Measurements from ENCODE around the gene TPMT.
"Not testable (repeated sequence)": the region's sequence is repeated elsewhere in the genome, so short reads cannot be mapped to it uniquely, and the experiment has no call there.

Gene TPMT

GRCh38 chr6:18154507-18155149 is at the start of gene TPMT:
TSS of gene TPMT (minus strand) at chr6:18155077. CDS start at chr6:18149127, 5,950 bp downstream.
- DNase-seq (ENCODE audit: low read depth) = no peak

- DNase-seq (ENCODE audit: low read depth) = no peak
Measured at GRCh38 chr6:18203786-18204185, 48.9 kb upstream of the TPMT start.

- no peak for DNase-seq (ENCODE audit: low read depth)
Measured at GRCh38 chr6:18192026-18192425, 37.1 kb upstream of the TPMT start.

- no peak for DNase-seq (ENCODE audit: low read depth)
Measured at GRCh38 chr6:18189196-18189595, 34.3 kb upstream of the TPMT start.

DNA sequence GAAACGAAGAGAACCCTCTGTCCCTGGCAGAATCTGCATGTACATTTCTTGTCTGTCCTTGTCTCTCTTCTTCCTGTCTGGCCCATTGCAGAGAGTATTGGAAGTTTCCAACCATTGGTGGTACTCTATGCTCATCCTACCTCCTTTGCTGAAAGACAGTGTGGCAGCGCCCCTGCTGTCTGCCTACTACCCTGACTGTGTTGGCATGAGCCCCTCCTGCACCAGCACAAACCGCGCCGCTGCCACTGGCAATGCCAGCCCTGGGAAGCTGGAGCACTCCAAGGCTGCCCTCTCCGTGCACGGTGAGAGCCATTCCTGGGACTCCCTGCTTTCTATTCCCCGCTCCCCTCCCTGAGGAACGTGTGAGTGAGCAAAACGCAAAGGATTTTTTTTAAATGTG is 32.8 kb upstream of the TPMT start:
- DNase-seq (ENCODE audit: low read depth) = no peak

- DNase-seq (ENCODE audit: low read depth) = no peak
Measured at GRCh38 chr6:18186540-18187250, 31.8 kb upstream of the TPMT start.

DNA sequence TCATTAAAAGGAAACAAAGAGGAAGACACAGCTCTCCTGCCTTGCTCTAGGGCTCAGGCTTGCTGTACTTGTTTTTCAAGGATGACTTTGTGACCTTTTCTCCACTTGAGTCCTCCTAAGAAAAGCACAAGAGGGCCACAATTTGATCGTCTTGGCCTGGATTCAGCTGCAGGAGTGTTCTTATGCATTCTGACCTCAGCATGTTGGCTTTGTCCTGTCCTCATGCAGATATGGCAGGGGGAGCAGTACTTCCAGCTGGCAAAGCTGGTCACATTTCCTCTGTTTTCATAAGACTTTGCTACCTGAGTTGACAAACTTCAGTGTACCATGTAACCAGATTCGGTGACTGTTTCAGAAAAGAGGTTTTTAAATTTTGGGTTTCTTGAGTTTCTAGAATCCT is 31.2 kb upstream of the TPMT start:
- DNase-seq (ENCODE audit: low read depth) = no peak

DNA sequence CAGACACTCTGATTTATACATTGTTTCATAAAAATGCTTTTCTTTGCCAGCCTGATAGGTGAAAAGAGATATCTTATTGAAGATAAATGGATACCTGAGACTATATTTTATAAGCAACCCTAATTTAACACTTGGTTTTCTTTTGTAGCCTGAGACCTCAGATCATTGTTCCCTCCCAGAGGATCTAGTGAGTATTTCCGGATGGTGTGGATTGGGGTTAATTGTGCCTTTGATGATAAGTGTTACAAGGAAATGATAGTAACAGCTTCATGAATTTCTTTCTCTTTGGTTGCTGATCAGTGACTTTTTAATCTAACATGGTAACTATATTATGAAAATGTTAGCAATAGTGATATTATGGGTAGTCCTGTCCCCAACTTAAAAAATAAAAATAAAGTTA is 30.7 kb upstream of the TPMT start:
- no peak for DNase-seq (ENCODE audit: low read depth)

- DNase-seq (ENCODE audit: low read depth) = no peak
Measured at GRCh38 chr6:18183766-18184165, 28.9 kb upstream of the TPMT start.

DNA sequence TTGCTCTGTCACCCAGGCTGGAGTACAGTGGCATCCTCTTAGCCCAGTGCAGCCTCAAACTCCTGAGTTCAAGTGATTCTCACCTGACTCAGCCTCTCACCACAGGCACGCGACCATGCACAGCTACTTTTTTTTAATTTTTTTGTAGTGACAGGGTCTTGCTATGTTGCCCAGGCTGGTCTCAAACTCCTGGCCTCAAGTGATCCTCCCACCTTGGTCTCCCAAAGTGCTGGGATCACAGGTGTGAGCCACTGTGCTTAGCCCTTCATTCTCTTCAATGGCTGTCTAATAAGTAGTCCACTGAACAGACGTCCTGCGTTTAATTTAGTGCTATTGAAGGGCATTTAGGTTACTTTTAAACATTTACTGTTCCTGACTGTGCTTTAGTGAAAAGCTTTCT is 27.7 kb upstream of the TPMT start:
- DNase-seq (ENCODE audit: low read depth) = no peak

GRCh38 chr6:18179770-18180356 is 25.0 kb upstream of the TPMT start:
- DNase-seq (ENCODE audit: low read depth) = no peak

- DNase-seq (ENCODE audit: low read depth) = no peak
Measured at GRCh38 chr6:18178960-18179615, 24.2 kb upstream of the TPMT start.

- no peak for DNase-seq (ENCODE audit: low read depth)
Measured at GRCh38 chr6:18177286-18177965, 22.5 kb upstream of the TPMT start.

DNA sequence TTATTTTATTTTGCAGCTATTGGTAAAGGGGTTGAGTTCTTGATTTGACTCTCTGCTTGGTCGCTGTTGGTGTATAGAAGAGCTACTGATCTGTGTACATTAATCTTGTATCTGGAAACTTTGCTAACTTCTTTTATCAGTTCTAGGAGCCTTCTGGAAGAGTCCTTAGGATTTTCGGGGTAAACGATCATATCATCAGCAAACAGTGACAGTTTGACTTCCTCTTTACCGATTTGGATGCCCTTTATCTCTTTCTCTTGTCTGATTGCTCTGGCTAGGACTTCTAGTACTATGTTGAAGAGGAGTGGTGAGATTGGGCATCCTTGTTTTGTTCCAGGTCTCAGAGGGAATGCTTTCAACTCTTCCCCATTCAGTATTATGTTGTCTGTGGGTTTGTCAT is 21.3 kb upstream of the TPMT start:
- not testable (repeated sequence) for DNase-seq (ENCODE audit: low read depth)

DNA sequence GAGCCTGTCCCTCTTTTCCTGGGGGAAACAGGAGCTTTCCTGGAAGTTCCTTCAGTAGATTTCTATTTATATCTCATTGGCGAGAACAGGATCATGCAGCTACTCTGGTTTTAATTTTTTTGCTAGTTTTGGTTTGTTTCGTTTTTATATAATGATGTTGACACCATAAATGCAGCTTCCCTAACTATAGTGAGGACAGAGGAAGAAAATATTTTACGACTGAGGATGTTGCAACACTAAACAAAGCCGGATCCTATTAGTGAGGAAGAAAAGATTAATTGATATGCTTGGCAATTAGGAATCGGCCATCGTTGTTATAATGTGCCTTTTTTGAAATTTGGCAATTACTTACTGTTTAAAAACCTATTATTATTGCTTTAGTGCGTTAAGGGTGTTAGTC is 17.0 kb upstream of the TPMT start:
- DNase-seq (ENCODE audit: low read depth) = no peak

DNA sequence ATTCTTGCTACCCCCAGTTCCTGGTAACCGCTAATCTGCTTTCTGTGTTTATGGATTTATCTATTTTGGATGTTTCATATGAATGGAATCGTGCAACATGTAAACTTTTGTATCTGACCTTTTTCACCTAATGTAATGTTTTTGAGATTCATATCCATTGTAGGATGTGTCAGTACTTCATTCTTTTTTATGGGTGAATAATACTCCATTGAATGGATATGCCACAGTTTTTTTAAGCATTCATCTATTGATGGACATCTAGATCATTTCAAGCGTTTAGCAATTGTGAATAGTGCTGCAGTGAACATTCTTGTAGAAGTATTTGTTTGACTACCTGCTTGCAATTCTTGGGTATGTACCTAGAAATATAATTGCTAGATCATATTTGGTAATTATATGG is 13.4 kb upstream of the TPMT start:
- DNase-seq (ENCODE audit: low read depth) = no peak

GRCh38 chr6:18166312-18167036 is 11.6 kb upstream of the TPMT start:
- DNase-seq (ENCODE audit: low read depth) = no peak

DNA sequence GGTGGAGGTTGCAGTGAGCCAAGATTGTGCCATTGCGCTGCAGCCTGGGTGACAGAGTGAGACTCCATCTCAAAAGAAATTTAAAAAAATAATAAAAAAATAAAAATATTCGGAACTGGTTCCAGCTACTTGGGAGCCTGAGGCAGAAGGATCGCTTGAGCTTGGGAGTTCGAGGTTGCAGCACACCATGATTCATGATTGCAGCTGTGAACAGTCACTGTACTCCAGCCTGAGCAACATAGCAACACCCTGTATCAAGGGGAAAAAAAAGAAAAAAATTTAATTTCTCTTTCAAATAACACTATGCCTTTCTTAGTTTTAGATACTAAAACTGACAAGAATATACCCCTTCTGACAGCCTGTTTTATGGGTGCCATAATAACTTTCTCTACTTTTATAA is 10.9 kb upstream of the TPMT start:
- DNase-seq (ENCODE audit: low read depth) = no peak

DNA sequence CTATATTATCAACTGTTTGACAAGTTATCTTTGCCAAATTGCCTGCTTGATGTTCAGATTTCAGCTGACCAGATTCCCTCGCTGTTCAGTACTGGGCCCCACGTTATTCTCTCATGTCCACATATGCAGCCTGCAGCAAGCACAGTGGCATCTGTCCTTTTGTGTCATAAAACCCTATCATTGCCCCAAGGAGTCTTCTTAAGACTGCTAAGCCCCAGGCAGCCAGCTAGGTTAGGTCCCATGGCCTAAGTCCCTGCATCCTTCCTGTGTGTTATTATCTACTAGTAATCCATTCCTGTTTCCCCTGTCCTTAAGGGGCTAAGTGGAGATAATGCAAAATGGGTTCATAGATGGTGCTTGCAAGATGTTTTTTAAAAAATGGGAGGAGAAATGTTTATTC is 7.5 kb upstream of the TPMT start:
- DNase-seq (ENCODE audit: low read depth) = no peak

GRCh38 chr6:18161431-18161830 is 6.6 kb upstream of the TPMT start:
- DNase-seq (ENCODE audit: low read depth) = no peak

GRCh38 chr6:18160911-18161310 is 6.0 kb upstream of the TPMT start:
- no peak for DNase-seq (ENCODE audit: low read depth)

Data from activated T-helper 1 cell treated with Interleukin-2 at 50 U/mL for 16 hours (primary cell).